ENCODE measurements around the gene IL20. TPM values are rescaled to one million over a fixed set of nuclear protein-coding genes. Genes with fewer than 3 reads are reported as not detected.

The IL20 gene
- total and polyA plus RNA-seq, 10 of the 15 experiments (the other 5 are each of a cell fraction or from before 2014, with no cell fraction given), result 0.08 to 0.13 TPM; not detected in 8

DNA sequence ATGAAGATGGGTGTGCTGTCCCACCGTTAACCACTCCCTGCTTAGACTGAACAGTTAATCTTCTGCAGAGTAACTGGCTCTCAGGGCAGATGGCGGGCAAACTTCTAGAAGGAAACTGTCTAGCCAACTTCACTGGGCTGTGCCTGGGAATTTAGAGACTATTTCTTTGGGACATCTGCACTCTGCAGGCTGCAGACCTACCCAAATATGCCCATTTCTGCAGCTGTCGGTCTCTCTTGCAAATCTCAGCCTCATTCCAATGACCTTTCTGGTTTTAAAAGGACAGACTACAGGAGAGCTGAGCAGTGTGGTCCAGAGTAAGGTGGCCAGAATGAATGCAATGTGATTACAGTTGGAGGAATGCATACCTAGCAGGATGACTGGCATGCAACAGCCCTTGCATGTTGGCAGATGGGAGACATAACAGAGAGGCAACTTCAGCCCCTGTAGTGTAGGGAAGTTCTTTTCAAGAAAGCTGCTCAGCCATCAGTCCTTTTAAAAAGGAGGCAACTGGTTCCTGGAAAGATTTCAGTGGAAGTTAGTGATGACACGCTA, 26.3 kb upstream of the IL20 start:
- no peak overlapping the region for H3K27ac ChIP-seq (ENCODE audit: control insufficient read depth, insufficient read depth)
- no peaks in the 10 kb centered on the region for H3K36me3 ChIP-seq (ENCODE audit: control insufficient read depth in 2 of 2, insufficient read depth in 2 of 2, low read length in 1 of 2)
- DNase-seq (ENCODE audit: low read depth, low spot score) (no peak), ATAC-seq (no peak), FAIRE-seq (no peak)
- ChIA-PET SMC1A (ENCODE audit: uncharacterized antibody, unreplicated experiment) (interaction anchor here (0.7 kb wide), 1 partner anchor 401 kb away, joined by 3 read pairs; no protein-coding TSS in a partner anchor), CTCF (no interaction called here), RAD21 (ENCODE audit: unreplicated experiment) (no interaction called here), POLR2A (no interaction called here)
- WGBS (ENCODE audit: insufficient coverage, insufficient replicate concordance, low lambda C conversion rate, missing lambda C conversion rate), result 53% methylated on average over 4 of the region's 4 CpGs
- H3K9ac ChIP-seq (ENCODE audit: control insufficient read depth, insufficient read depth, low read length), result no peak overlapping the region
- H4K20me1 ChIP-seq (ENCODE audit: control insufficient read depth, insufficient read depth), result no peaks in the 10 kb centered on the region
- no peaks in the 10 kb centered on the region; a peak in 1 of 4 replicates for H3K27me3 ChIP-seq (replicated peaks in 1 of 2; ENCODE audit: control insufficient read depth in 2 of 2, insufficient read depth in 2 of 2, low read length in 1 of 2)
- no TSS peak for BruUV-seq (replicated peaks)
- H3K4me3 ChIP-seq, result no peak overlapping the region
- TF ChIP-seq ZSCAN29 (IDR thresholded peaks at IDR 0.05), result no peak
- no peak for TF ChIP-seq MXI1 (IDR thresholded peaks at IDR 0.05; ENCODE audit: low read depth, low read length)
- TF ChIP-seq HDAC2 (IDR thresholded peaks at IDR 0.05), result no peak
- no peak for TF ChIP-seq RFX5 (IDR thresholded peaks at IDR 0.05; ENCODE audit: low read depth, low read length)
- no peak for TF ChIP-seq SRF (IDR thresholded peaks at IDR 0.05; ENCODE audit: low read depth in 2 of 2, low read length in 2 of 2)
- TF ChIP-seq MTA3 (IDR thresholded peaks at IDR 0.05; ENCODE audit: borderline replicate concordance, low read length), result no peak
- no peak for TF ChIP-seq RELA (IDR thresholded peaks at IDR 0.05; ENCODE audit: borderline replicate concordance, partially characterized antibody)
- TF ChIP-seq ZNF217 (IDR thresholded peaks at IDR 0.05), result no peak
- TF ChIP-seq KAT2A (conservative IDR thresholded peaks at IDR 0.05; ENCODE audit: control insufficient read depth, low read depth, low read length), result no peak
- no peak for TF ChIP-seq MYB (IDR thresholded peaks at IDR 0.05; ENCODE audit: borderline replicate concordance, low read depth, low read length)
- TF ChIP-seq KDM1A (IDR thresholded peaks at IDR 0.05; ENCODE audit: borderline replicate concordance), result no peak
- TF ChIP-seq, protein P1, sequence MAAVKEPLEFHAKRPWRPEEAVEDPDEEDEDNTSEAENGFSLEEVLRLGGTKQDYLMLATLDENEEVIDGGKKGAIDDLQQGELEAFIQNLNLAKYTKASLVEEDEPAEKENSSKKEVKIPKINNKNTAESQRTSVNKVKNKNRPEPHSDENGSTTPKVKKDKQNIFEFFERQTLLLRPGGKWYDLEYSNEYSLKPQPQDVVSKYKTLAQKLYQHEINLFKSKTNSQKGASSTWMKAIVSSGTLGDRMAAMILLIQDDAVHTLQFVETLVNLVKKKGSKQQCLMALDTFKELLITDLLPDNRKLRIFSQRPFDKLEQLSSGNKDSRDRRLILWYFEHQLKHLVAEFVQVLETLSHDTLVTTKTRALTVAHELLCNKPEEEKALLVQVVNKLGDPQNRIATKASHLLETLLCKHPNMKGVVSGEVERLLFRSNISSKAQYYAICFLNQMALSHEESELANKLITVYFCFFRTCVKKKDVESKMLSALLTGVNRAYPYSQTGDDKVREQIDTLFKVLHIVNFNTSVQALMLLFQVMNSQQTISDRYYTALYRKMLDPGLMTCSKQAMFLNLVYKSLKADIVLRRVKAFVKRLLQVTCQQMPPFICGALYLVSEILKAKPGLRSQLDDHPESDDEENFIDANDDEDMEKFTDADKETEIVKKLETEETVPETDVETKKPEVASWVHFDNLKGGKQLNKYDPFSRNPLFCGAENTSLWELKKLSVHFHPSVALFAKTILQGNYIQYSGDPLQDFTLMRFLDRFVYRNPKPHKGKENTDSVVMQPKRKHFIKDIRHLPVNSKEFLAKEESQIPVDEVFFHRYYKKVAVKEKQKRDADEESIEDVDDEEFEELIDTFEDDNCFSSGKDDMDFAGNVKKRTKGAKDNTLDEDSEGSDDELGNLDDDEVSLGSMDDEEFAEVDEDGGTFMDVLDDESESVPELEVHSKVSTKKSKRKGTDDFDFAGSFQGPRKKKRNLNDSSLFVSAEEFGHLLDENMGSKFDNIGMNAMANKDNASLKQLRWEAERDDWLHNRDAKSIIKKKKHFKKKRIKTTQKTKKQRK (IDR thresholded peaks at IDR 0.05; ENCODE audit: low read depth, low read length), result no peak
- no peak for TF ChIP-seq TAF1 (IDR thresholded peaks at IDR 0.05; ENCODE audit: borderline replicate concordance, low read depth, low read length)
- no peak for TF ChIP-seq KLF5 (IDR thresholded peaks at IDR 0.05; ENCODE audit: partially characterized antibody)
- TF ChIP-seq SMAD1 (IDR thresholded peaks at IDR 0.05; ENCODE audit: low read depth, partially characterized antibody), result no peak
- no peak for TF ChIP-seq GABPA (IDR thresholded peaks at IDR 0.05; ENCODE audit: low read depth)
- no peak for TF ChIP-seq CBX3 (IDR thresholded peaks at IDR 0.05; ENCODE audit: borderline replicate concordance, low read depth)
- TF ChIP-seq, protein P2, sequence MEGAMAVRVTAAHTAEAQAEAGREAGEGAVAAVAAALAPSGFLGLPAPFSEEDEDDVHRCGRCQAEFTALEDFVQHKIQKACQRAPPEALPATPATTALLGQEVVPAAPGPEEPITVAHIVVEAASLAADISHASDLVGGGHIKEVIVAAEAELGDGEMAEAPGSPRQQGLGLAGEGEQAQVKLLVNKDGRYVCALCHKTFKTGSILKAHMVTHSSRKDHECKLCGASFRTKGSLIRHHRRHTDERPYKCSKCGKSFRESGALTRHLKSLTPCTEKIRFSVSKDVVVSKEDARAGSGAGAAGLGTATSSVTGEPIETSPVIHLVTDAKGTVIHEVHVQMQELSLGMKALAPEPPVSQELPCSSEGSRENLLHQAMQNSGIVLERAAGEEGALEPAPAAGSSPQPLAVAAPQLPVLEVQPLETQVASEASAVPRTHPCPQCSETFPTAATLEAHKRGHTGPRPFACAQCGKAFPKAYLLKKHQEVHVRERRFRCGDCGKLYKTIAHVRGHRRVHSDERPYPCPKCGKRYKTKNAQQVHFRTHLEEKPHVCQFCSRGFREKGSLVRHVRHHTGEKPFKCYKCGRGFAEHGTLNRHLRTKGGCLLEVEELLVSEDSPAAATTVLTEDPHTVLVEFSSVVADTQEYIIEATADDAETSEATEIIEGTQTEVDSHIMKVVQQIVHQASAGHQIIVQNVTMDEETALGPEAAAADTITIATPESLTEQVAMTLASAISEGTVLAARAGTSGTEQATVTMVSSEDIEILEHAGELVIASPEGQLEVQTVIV (IDR thresholded peaks at IDR 0.05; ENCODE audit: borderline replicate concordance, partially characterized antibody), result no peak
- TF ChIP-seq CREB1 (IDR thresholded peaks at IDR 0.05; ENCODE audit: low read depth), result no peak
- in situ Hi-C loops (cut with MboI), result no loop called here
- no peak overlapping the region for H3K4me2 ChIP-seq (ENCODE audit: control insufficient read depth, insufficient read depth)
- H3K4me1 ChIP-seq (ENCODE audit: control insufficient read depth, insufficient read depth, low read length), result peaks cover 5% of the 10 kb centered on the region; the same call in 1 of the 2 replicates
- no peaks in the 10 kb centered on the region for H3K79me2 ChIP-seq (ENCODE audit: control insufficient read depth, insufficient read depth, low read length)
- H2AFZ ChIP-seq (ENCODE audit: control insufficient read depth, low read depth, low read length), result no peak overlapping the region
- intact Hi-C loops (cut with micrococcal nuclease; ENCODE audit: unreplicated experiment), result no loop called here
- H3K9me3 ChIP-seq (replicated peaks; ENCODE audit: control insufficient read depth, insufficient read depth, low read length), result no peaks in the 10 kb centered on the region

All from GM12878 (cell line).